ENCODE data around the gene TEX9.

TEX9 gene

GRCh38 chr15:56342653-56343052, 22.6 kb upstream of the TEX9 start:
- Histone ChIP-seq H3K27ac (ENCODE audit: low read depth, low read length) (no peak overlapping the region), H3K9ac (ENCODE audit: low read depth, low read length) (no peak overlapping the region), H3K9me3 (ENCODE audit: control insufficient read depth, insufficient read depth, low read length) (peaks cover 5% of the 10 kb centered on the region; the same call in 1 of the 2 replicates), H3K4me3 (ENCODE audit: low read depth, low read length) (no peak overlapping the region), H3K27me3 (ENCODE audit: control insufficient read depth, insufficient read depth, low read length) (no peaks in the 10 kb centered on the region), H3K4me1 (ENCODE audit: control insufficient read depth, insufficient read depth, low read length) (peaks cover 6% of the 10 kb centered on the region; the same call in 1 of the 2 replicates), H3K36me3 (ENCODE audit: control insufficient read depth, insufficient read depth, low read length) (no peaks in the 10 kb centered on the region)

GRCh38 chr15:56343879-56344278, 21.3 kb upstream of the TEX9 start:
- Histone ChIP-seq H3K36me3 (ENCODE audit: control insufficient read depth, insufficient read depth, low read length) (no peaks in the 10 kb centered on the region), H3K9ac (ENCODE audit: low read depth, low read length) (no peak overlapping the region), H3K4me1 (ENCODE audit: control insufficient read depth, insufficient read depth, low read length) (peaks cover 6% of the 10 kb centered on the region; the same call in 1 of the 2 replicates)

GRCh38 chr15:56344336-56344735, 20.9 kb upstream of the TEX9 start:
- Histone ChIP-seq H3K27me3 (ENCODE audit: control insufficient read depth, insufficient read depth, low read length) (no peaks in the 10 kb centered on the region), H3K9me3 (ENCODE audit: control insufficient read depth, insufficient read depth, low read length) (peaks cover 5% of the 10 kb centered on the region; the same call in 1 of the 2 replicates), H3K4me3 (ENCODE audit: low read depth, low read length) (no peak overlapping the region), H3K36me3 (ENCODE audit: control insufficient read depth, insufficient read depth, low read length) (no peaks in the 10 kb centered on the region), H3K27ac (ENCODE audit: low read depth, low read length) (no peak overlapping the region), H3K9ac (ENCODE audit: low read depth, low read length) (no peak overlapping the region), H3K4me1 (ENCODE audit: control insufficient read depth, insufficient read depth, low read length) (peaks cover 5% of the 10 kb centered on the region; the same call in 1 of the 2 replicates)

More at GRCh38 chr15:56343879-56344278, 21.3 kb upstream of the TEX9 start:
- Histone ChIP-seq H3K9me3 (ENCODE audit: control insufficient read depth, insufficient read depth, low read length) (peaks cover 5% of the 10 kb centered on the region; the same call in 1 of the 2 replicates), H3K27ac (ENCODE audit: low read depth, low read length) (no peak overlapping the region), H3K4me3 (ENCODE audit: low read depth, low read length) (no peak overlapping the region), H3K27me3 (ENCODE audit: control insufficient read depth, insufficient read depth, low read length) (no peaks in the 10 kb centered on the region)

GRCh38 chr15:56346414-56346813, 18.8 kb upstream of the TEX9 start:
- H3K9ac ChIP-seq (ENCODE audit: low read depth, low read length), result no peak overlapping the region
- H3K27me3 ChIP-seq (ENCODE audit: control insufficient read depth, insufficient read depth, low read length), result no peaks in the 10 kb centered on the region
- no peak overlapping the region for H3K4me3 ChIP-seq (ENCODE audit: low read depth, low read length)
- peaks cover 8% of the 10 kb centered on the region for H3K4me1 ChIP-seq (ENCODE audit: control insufficient read depth, insufficient read depth, low read length)
- no peaks in the 10 kb centered on the region for H3K36me3 ChIP-seq (ENCODE audit: control insufficient read depth, insufficient read depth, low read length)
- H3K27ac ChIP-seq (ENCODE audit: low read depth, low read length), result no peak overlapping the region
- peaks cover 5% of the 10 kb centered on the region; the same call in 1 of the 2 replicates for H3K9me3 ChIP-seq (ENCODE audit: control insufficient read depth, insufficient read depth, low read length)

GRCh38 chr15:56349554-56349953, 15.7 kb upstream of the TEX9 start:
- no peaks in the 10 kb centered on the region for H3K9me3 ChIP-seq (ENCODE audit: control insufficient read depth, insufficient read depth, low read length)
- H3K9ac ChIP-seq (ENCODE audit: low read depth, low read length), result no peak overlapping the region

GRCh38 chr15:56351353-56351752, 13.9 kb upstream of the TEX9 start:
- Histone ChIP-seq H3K9me3 (ENCODE audit: control insufficient read depth, insufficient read depth, low read length) (no peaks in the 10 kb centered on the region), H3K4me1 (ENCODE audit: control insufficient read depth, insufficient read depth, low read length) (peaks cover 15% of the 10 kb centered on the region), H3K27me3 (ENCODE audit: control insufficient read depth, insufficient read depth, low read length) (no peaks in the 10 kb centered on the region), H3K27ac (ENCODE audit: low read depth, low read length) (peak overlapping the region; percentile 54), H3K9ac (ENCODE audit: low read depth, low read length) (no peak overlapping the region), H3K4me3 (ENCODE audit: low read depth, low read length) (no peak overlapping the region), H3K36me3 (ENCODE audit: control insufficient read depth, insufficient read depth, low read length) (no peaks in the 10 kb centered on the region)

More at GRCh38 chr15:56349554-56349953, 15.7 kb upstream of the TEX9 start:
- Histone ChIP-seq H3K4me3 (ENCODE audit: low read depth, low read length) (no peak overlapping the region), H3K4me1 (ENCODE audit: control insufficient read depth, insufficient read depth, low read length) (peaks cover 15% of the 10 kb centered on the region), H3K36me3 (ENCODE audit: control insufficient read depth, insufficient read depth, low read length) (no peaks in the 10 kb centered on the region), H3K27me3 (ENCODE audit: control insufficient read depth, insufficient read depth, low read length) (no peaks in the 10 kb centered on the region), H3K27ac (ENCODE audit: low read depth, low read length) (no peak overlapping the region)

GRCh38 chr15:56351957-56352506, 13.2 kb upstream of the TEX9 start:
- Histone ChIP-seq H3K4me1 (ENCODE audit: control insufficient read depth, insufficient read depth, low read length) (peaks cover 15% of the 10 kb centered on the region), H3K27ac (ENCODE audit: low read depth, low read length) (peak overlapping the region; percentile 54), H3K36me3 (ENCODE audit: control insufficient read depth, insufficient read depth, low read length) (no peaks in the 10 kb centered on the region), H3K9me3 (ENCODE audit: control insufficient read depth, insufficient read depth, low read length) (no peaks in the 10 kb centered on the region), H3K9ac (ENCODE audit: low read depth, low read length) (no peak overlapping the region), H3K4me3 (ENCODE audit: low read depth, low read length) (no peak overlapping the region), H3K27me3 (ENCODE audit: control insufficient read depth, insufficient read depth, low read length) (no peaks in the 10 kb centered on the region)

- Histone ChIP-seq H3K27ac (ENCODE audit: low read depth, low read length) (no peak overlapping the region), H3K36me3 (ENCODE audit: control insufficient read depth, insufficient read depth, low read length) (no peaks in the 10 kb centered on the region), H3K9me3 (ENCODE audit: control insufficient read depth, insufficient read depth, low read length) (no peaks in the 10 kb centered on the region), H3K4me3 (ENCODE audit: low read depth, low read length) (no peak overlapping the region), H3K4me1 (ENCODE audit: control insufficient read depth, insufficient read depth, low read length) (peaks cover 15% of the 10 kb centered on the region), H3K27me3 (ENCODE audit: control insufficient read depth, insufficient read depth, low read length) (no peaks in the 10 kb centered on the region), H3K9ac (ENCODE audit: low read depth, low read length) (no peak overlapping the region)
Measured at GRCh38 chr15:56353119-56353518, 12.1 kb upstream of the TEX9 start.

- Histone ChIP-seq H3K27ac (ENCODE audit: low read depth, low read length) (no peak overlapping the region), H3K4me1 (ENCODE audit: control insufficient read depth, insufficient read depth, low read length) (peaks cover 15% of the 10 kb centered on the region), H3K4me3 (ENCODE audit: low read depth, low read length) (no peak overlapping the region), H3K9me3 (ENCODE audit: control insufficient read depth, insufficient read depth, low read length) (no peaks in the 10 kb centered on the region), H3K9ac (ENCODE audit: low read depth, low read length) (no peak overlapping the region), H3K36me3 (ENCODE audit: control insufficient read depth, insufficient read depth, low read length) (no peaks in the 10 kb centered on the region), H3K27me3 (ENCODE audit: control insufficient read depth, insufficient read depth, low read length) (no peaks in the 10 kb centered on the region)
Measured at GRCh38 chr15:56353740-56354139, 11.5 kb upstream of the TEX9 start.

GRCh38 chr15:56356616-56357015, 8.6 kb upstream of the TEX9 start:
- H3K36me3 ChIP-seq (ENCODE audit: control insufficient read depth, insufficient read depth, low read length), result no peaks in the 10 kb centered on the region
- H3K27ac ChIP-seq (ENCODE audit: low read depth, low read length), result no peak overlapping the region
- no peak overlapping the region for H3K4me3 ChIP-seq (ENCODE audit: low read depth, low read length)
- no peaks in the 10 kb centered on the region for H3K27me3 ChIP-seq (ENCODE audit: control insufficient read depth, insufficient read depth, low read length)
- H3K9me3 ChIP-seq (ENCODE audit: control insufficient read depth, insufficient read depth, low read length), result peaks cover 2% of the 10 kb centered on the region; the same call in 1 of the 2 replicates
- no peak overlapping the region for H3K9ac ChIP-seq (ENCODE audit: low read depth, low read length)
- peaks cover 5% of the 10 kb centered on the region for H3K4me1 ChIP-seq (ENCODE audit: control insufficient read depth, insufficient read depth, low read length)

GRCh38 chr15:56358604-56359003, 6.6 kb upstream of the TEX9 start:
- no peak overlapping the region for H3K27ac ChIP-seq (ENCODE audit: low read depth, low read length)
- peaks cover 3% of the 10 kb centered on the region; the same call in 1 of the 2 replicates for H3K9me3 ChIP-seq (ENCODE audit: control insufficient read depth, insufficient read depth, low read length)
- no peaks in the 10 kb centered on the region for H3K4me1 ChIP-seq (ENCODE audit: control insufficient read depth, insufficient read depth, low read length)
- no peaks in the 10 kb centered on the region for H3K36me3 ChIP-seq (ENCODE audit: control insufficient read depth, insufficient read depth, low read length)
- no peak overlapping the region for H3K4me3 ChIP-seq (ENCODE audit: low read depth, low read length)
- no peak overlapping the region for H3K9ac ChIP-seq (ENCODE audit: low read depth, low read length)
- H3K27me3 ChIP-seq (ENCODE audit: control insufficient read depth, insufficient read depth, low read length), result no peaks in the 10 kb centered on the region

All from HUES48 (cell line).